PC-9 (cell line): ENCODE measurements around the gene TUBB2B. TPM values are rescaled to one million over a fixed set of nuclear protein-coding genes. Genes with fewer than 3 reads are reported as not detected.

Experiments used
- BruUV-seq: library from RNA; stranded (reverse); fragments of 400-500 nt; replicated peaks from 2 replicates; lab custom pipeline; 2021; lab: Mats Ljungman, UMichigan
- CTCF ChIA-PET: fragments of 300-600 bp; sonication (Branson Sonifier 250); formaldehyde crosslinking; loops from one replicate; lab custom pipeline; 2022; ENCODE audit warnings: antibody characterized with exemption; lab: Charles Lee
- POLR2A ChIA-PET: fragments of 300-600 bp; sonication (Branson Sonifier 250); formaldehyde crosslinking; loops from one replicate; lab custom pipeline; 2022; ENCODE audit warnings: antibody characterized with exemption; ENCODE audit not compliant: unreplicated experiment; lab: Charles Lee
- DNase-seq, 2 experiments: peaks; one replicate each; pipeline versions ENCODE4 v3.0.0 to v3.0.0-alpha.2; 2015 to 2022; ENCODE audit warnings: mixed read lengths in 1 of 2
- H2AFZ ChIP-seq: fragments of 200-600 bp; sonication (generic); 2 replicates; pipeline ENCODE4 v1.8.1; 2017; ENCODE audit warnings: antibody characterized with exemption
- H3F3A ChIP-seq: fragments of 200-600 bp; sonication (generic); 2 replicates; pipeline ENCODE4 v1.8.1; 2017; ENCODE audit warnings: antibody characterized with exemption, mild to moderate bottlenecking, low read depth; ENCODE audit not compliant: insufficient read depth
- H3K27ac ChIP-seq: fragments of 200-600 bp; sonication (generic); 2 replicates; pipeline ENCODE4 v1.6.1; 2016; ENCODE audit warnings: mixed run types
- H3K27me3 ChIP-seq: fragments of 200-600 bp; sonication (generic); 2 replicates; pipeline ENCODE4 v1.6.1; 2016; ENCODE audit warnings: low read depth, mixed run types; ENCODE audit not compliant: insufficient read depth
- H3K36me3 ChIP-seq: fragments of 200-600 bp; sonication (generic); 2 replicates; pipeline ENCODE4 v1.6.1; 2016; ENCODE audit warnings: low read depth, mixed run types
- H3K4me1 ChIP-seq: fragments of 200-600 bp; sonication (generic); replicated peaks from 2 replicates; pipeline ENCODE4 v1.6.1; 2016; ENCODE audit warnings: mixed run types; ENCODE audit not compliant: insufficient read depth
- H3K4me2 ChIP-seq: fragments of 200-600 bp; sonication (generic); 2 replicates; pipeline ENCODE4 v1.6.1; 2017; ENCODE audit warnings: mixed run types
- H3K4me3 ChIP-seq: fragments of 200-600 bp; sonication (generic); 2 replicates; pipeline ENCODE4 v1.6.1; 2016; ENCODE audit warnings: mixed run types
- H3K79me2 ChIP-seq: fragments of 200-600 bp; sonication (generic); 2 replicates; pipeline ENCODE4 v1.6.1; 2017; ENCODE audit warnings: low read depth, mixed run types
- H3K9me2 ChIP-seq: fragments of 200-600 bp; sonication (generic); 2 replicates; pipeline ENCODE4 v1.8.1; 2017; ENCODE audit warnings: mild to moderate bottlenecking; ENCODE audit not compliant: insufficient read depth
- H3K9me3 ChIP-seq: fragments of 200-600 bp; sonication (generic); 2 replicates; pipeline ENCODE4 v1.8.1; 2016; ENCODE audit warnings: low read depth; ENCODE audit not compliant: insufficient read depth
- H4K20me1 ChIP-seq: fragments of 200-600 bp; sonication (generic); 2 replicates; pipeline ENCODE4 v1.8.1; 2017; ENCODE audit not compliant: insufficient read depth
- EZH2 ChIP-seq: fragments of 200-600 bp; sonication (generic); IDR thresholded peaks from 2 replicates; pipeline ENCODE4 v1.8.0; 2017; ENCODE audit warnings: antibody characterized with exemption, low read depth
- intact Hi-C: fragments of 100-400 bp; cut with micrococcal nuclease; formaldehyde crosslinking; loops from one replicate; pipeline ENCODE4 v1.10.0; 2022; ENCODE audit not compliant: unreplicated experiment
- total RNA-seq: library from RNA; stranded (reverse); gene quantifications from 2 replicates; pipeline ENCODE4 v1.2.3, GENCODE V29; 2021
- TF ChIP-seq, protein P1 (sequence below): fragments of 200-600 bp; sonication (generic); conservative IDR thresholded peaks from 2 replicates; pipeline ENCODE4 v1.6.1; 2017; ENCODE audit warnings: mixed run types, antibody characterized with exemption, mild to moderate bottlenecking, moderate library complexity

Gene TUBB2B
- total RNA-seq, 1 experiment from 2014 or later = 1.3 TPM

DNA sequence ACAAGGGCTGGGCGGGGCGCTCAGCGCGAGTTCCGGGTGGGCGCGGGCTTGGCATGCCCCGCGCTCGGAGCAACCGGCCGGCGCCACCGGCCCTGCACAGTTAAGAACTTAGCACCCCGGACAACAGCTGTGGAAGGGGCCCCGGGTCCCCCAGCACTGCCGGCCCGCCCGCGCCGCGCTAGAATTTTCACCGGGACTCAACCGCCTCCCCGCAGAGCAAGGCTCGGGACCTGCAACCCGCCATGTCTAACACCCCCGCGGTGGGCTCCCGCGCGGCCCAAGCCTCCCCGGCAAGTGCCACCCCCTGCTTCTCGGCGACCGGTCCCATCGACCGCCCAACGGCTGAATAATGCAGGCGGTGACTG is 26.1 kb upstream of the TUBB2B start:
- Histone ChIP-seq H2AFZ (no peak overlapping the region), H3K27ac (no peak overlapping the region), H3K79me2 (no peaks in the 10 kb centered on the region), H3K36me3 (no peaks in the 10 kb centered on the region), H3K4me1 (peaks cover 15% of the 10 kb centered on the region), H3K9me3 (no peaks in the 10 kb centered on the region), H3F3A (peaks cover 16% of the 10 kb centered on the region; the same call in 1 of the 2 replicates), H3K4me3 (no peak overlapping the region), H3K9me2 (no peaks in the 10 kb centered on the region), H4K20me1 (no peaks in the 10 kb centered on the region), H3K4me2 (no peak overlapping the region), H3K27me3 (no peaks in the 10 kb centered on the region)
- intact Hi-C loops = loop anchor here (2.0 to 5.0 kb wide), 2 partner anchors 135 to 256 kb away; partner anchors contain the start of genes BPHL and NQO2
- DNase-seq = no peak
- CTCF ChIA-PET = no interaction called here
- POLR2A ChIA-PET = interaction anchor here (0.6 kb wide), 1 partner anchor 189 kb away, joined by 3 read pairs; no protein-coding TSS in a partner anchor
- TF ChIP-seq, protein P1, sequence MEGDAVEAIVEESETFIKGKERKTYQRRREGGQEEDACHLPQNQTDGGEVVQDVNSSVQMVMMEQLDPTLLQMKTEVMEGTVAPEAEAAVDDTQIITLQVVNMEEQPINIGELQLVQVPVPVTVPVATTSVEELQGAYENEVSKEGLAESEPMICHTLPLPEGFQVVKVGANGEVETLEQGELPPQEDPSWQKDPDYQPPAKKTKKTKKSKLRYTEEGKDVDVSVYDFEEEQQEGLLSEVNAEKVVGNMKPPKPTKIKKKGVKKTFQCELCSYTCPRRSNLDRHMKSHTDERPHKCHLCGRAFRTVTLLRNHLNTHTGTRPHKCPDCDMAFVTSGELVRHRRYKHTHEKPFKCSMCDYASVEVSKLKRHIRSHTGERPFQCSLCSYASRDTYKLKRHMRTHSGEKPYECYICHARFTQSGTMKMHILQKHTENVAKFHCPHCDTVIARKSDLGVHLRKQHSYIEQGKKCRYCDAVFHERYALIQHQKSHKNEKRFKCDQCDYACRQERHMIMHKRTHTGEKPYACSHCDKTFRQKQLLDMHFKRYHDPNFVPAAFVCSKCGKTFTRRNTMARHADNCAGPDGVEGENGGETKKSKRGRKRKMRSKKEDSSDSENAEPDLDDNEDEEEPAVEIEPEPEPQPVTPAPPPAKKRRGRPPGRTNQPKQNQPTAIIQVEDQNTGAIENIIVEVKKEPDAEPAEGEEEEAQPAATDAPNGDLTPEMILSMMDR = no peak
- TF ChIP-seq EZH2 = no peak
- BruUV-seq = no TSS peak

DNA sequence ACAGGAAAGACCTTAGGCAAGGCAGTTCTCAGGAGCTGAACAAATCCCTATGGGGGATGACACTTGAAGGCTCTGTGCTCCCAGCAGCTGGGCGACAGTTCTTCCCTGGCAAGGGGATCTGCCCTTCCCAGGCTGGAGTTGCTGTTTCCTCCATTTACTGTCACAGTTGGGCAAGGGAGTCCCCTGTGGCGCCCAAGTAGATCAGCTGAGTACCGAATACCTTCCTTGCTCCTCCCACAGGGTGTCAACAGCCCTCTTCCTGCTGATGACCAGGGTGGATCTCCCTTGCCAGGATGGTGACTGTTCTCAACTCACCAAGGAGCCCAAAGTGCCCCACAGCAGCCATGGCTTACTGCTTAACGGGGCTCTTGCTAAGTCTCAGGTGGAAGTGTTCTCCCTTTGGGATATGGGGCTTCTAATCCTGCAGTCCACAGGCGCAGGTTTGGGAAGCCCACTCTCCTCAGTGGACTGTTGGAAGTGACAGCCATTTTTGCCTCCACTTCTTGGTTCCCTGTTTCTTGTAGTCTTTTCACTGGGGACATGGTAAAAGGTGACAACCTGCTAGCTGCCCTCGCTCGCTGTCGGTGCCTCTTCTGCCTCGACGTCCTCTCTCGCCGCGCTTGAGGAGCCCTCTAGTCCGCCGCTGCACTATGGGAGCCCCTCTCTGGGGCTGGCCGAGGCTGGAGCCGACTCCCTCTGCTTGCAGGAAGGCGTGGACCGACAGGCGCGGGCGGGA is 25.6 kb upstream of the TUBB2B start:
- peak overlapping the region; percentile 75 for H3K4me2 ChIP-seq
- H3K4me1 ChIP-seq = peaks cover 15% of the 10 kb centered on the region
- peak overlapping the region; percentile 33; the same call in 1 of the 2 replicates for H3K4me3 ChIP-seq
- intact Hi-C loops = loop anchor here (2.0 to 5.0 kb wide), 2 partner anchors 134 to 256 kb away; partner anchors contain the start of genes BPHL and NQO2
- H3K9me3 ChIP-seq = no peaks in the 10 kb centered on the region
- H3K9me2 ChIP-seq = no peaks in the 10 kb centered on the region
- no TSS peak for BruUV-seq
- TF ChIP-seq, protein P1 = no peak
- no peak for TF ChIP-seq EZH2
- no peaks in the 10 kb centered on the region for H3K79me2 ChIP-seq
- POLR2A ChIA-PET = interaction anchor here (0.5 kb wide), 1 partner anchor 770 kb away, joined by 3 read pairs; no protein-coding TSS in a partner anchor
- H4K20me1 ChIP-seq = no peaks in the 10 kb centered on the region
- H3K27me3 ChIP-seq = no peaks in the 10 kb centered on the region
- peak overlapping the region; percentile 64 for H3K27ac ChIP-seq
- H3F3A ChIP-seq = peaks cover 16% of the 10 kb centered on the region; the same call in 1 of the 2 replicates
- no peaks in the 10 kb centered on the region for H3K36me3 ChIP-seq
- peak overlapping the region; percentile 55 for H2AFZ ChIP-seq
- DNase-seq = peak in 1 of 2 experiments; percentile 16
- CTCF ChIA-PET = no interaction called here

DNA sequence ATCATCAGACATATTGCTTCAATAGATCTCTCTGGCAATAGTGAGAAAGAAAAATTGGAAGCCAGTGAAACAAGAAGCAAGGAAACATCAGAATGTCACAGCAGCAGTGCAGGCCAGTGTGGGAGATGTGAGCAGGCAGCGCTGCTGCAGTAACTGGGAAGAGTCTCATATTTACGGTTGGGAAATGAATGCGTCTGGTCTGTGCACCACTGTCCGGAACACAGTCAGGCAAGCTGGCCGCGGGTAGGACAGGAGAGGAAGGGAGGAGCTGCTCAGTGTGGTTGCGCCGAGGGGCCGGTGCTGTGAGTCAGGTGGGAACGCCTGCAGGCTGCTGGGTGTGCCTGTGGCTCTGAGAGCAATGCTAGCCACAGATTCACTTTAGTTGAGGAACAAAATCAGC is 24.9 kb upstream of the TUBB2B start:
- Histone ChIP-seq H3K27ac (peak overlapping the region; percentile 64), H3K4me3 (peak overlapping the region; percentile 33; the same call in 1 of the 2 replicates), H3K79me2 (no peaks in the 10 kb centered on the region), H3F3A (peaks cover 16% of the 10 kb centered on the region; the same call in 1 of the 2 replicates), H3K27me3 (no peaks in the 10 kb centered on the region), H3K36me3 (no peaks in the 10 kb centered on the region), H4K20me1 (no peaks in the 10 kb centered on the region), H3K4me2 (peak overlapping the region; percentile 75), H3K4me1 (peaks cover 15% of the 10 kb centered on the region), H3K9me2 (no peaks in the 10 kb centered on the region), H3K9me3 (no peaks in the 10 kb centered on the region), H2AFZ (no peak overlapping the region)
- intact Hi-C loops = loop anchor here (2.0 to 5.0 kb wide), 2 partner anchors 134 to 255 kb away; partner anchors contain the start of genes BPHL and NQO2
- ChIA-PET CTCF (interaction anchor here (0.6 to 2.0 kb wide), 3 partner anchors 12 to 97 kb away, joined by 3 to 7 read pairs (median 3); no protein-coding TSS in a partner anchor), POLR2A (interaction anchor here (0.5 to 2.0 kb wide), 3 partner anchors 95 to 771 kb away, joined by 3 to 8 read pairs (median 3); partner anchors contain the start of gene TUBB2A)
- no peak for TF ChIP-seq EZH2
- TF ChIP-seq, protein P1 = no peak
- no TSS peak for BruUV-seq
- DNase-seq = peak; percentile 78 to 79
